IMR-90 (cell line): Measurements from ENCODE around the gene CREBBP. TPM values are rescaled to one million over a fixed set of nuclear protein-coding genes. Genes with fewer than 3 reads are reported as not detected.

Experiments used
- ATAC-seq: fragments of 200-7000 bp; cut with Tn5 transposase; 2 replicates; pipeline ENCODE4 v1.9.1; 2020; ENCODE audit warnings: low read depth, mild to moderate bottlenecking, moderate library complexity
- BruUV-seq: library from RNA; stranded (reverse); fragments of 400-500 nt; replicated peaks from 2 replicates; lab custom pipeline; 2021; lab: Mats Ljungman, UMichigan
- CTCF ChIA-PET: fragments of 300-600 bp; formaldehyde crosslinking; extraction: SDS; loops from one replicate; lab custom pipeline; 2021; ENCODE audit warnings: antibody characterized with exemption; lab: Yijun Ruan, JAX
- POLR2A ChIA-PET: fragments of 300-600 bp; sonication (Branson Sonifier 250); formaldehyde crosslinking; loops from one replicate; lab custom pipeline; 2022; ENCODE audit warnings: antibody characterized with exemption; ENCODE audit not compliant: unreplicated experiment; lab: Charles Lee
- DNase-seq: peaks from one replicate; pipeline ENCODE4 v3.0.0; 2013
- H2AFZ ChIP-seq: replicated peaks from 2 replicates; pipeline ENCODE3; 2013; ENCODE audit warnings: low read length, mild to moderate bottlenecking; ENCODE audit not compliant: poor library complexity
- H2AK5ac ChIP-seq: 2 replicates; pipeline ENCODE4 v1.6.1; 2013; ENCODE audit warnings: low read depth, low read length, inconsistent platforms
- H2AK9ac ChIP-seq: replicated peaks from 2 replicates; pipeline ENCODE3; 2013; ENCODE audit warnings: mild to moderate bottlenecking, low read depth, low read length, moderate library complexity; ENCODE audit not compliant: poor library complexity
- H2BK120ac ChIP-seq: 2 replicates; pipeline ENCODE4 v1.6.1; 2013; ENCODE audit warnings: low read depth, low read length, inconsistent platforms
- H2BK15ac ChIP-seq: 3 replicates; pipeline ENCODE4 v1.6.1; 2013; ENCODE audit warnings: low read depth, low read length, inconsistent platforms
- H2BK20ac ChIP-seq: 2 replicates; pipeline ENCODE4 v1.6.1; 2013; ENCODE audit warnings: low read depth, mild to moderate bottlenecking, inconsistent platforms, low read length, moderate library complexity
- H2BK5ac ChIP-seq: 2 replicates; pipeline ENCODE4 v1.6.1; 2013; ENCODE audit warnings: mild to moderate bottlenecking, low read depth, low read length, inconsistent platforms; ENCODE audit not compliant: poor library complexity, severe bottlenecking
- H3K14ac ChIP-seq: replicated peaks from 2 replicates; pipeline ENCODE4 v1.6.1; 2013; ENCODE audit warnings: low read depth, low read length, inconsistent platforms
- H3K18ac ChIP-seq: 2 replicates; pipeline ENCODE4 v1.6.1; 2013; ENCODE audit warnings: low read depth, low read length, control low read depth
- H3K23ac ChIP-seq: 2 replicates; pipeline ENCODE4 v1.6.1; 2013; ENCODE audit warnings: low read depth, low read length, inconsistent platforms
- H3K27ac ChIP-seq: 2 replicates; pipeline ENCODE4 v1.5.1; 2013; ENCODE audit warnings: mild to moderate bottlenecking, control low read depth, low read length; ENCODE audit not compliant: insufficient read depth
- H3K27me3 ChIP-seq: 2 replicates; pipeline ENCODE4 v1.6.1; 2013; ENCODE audit warnings: low read length; ENCODE audit not compliant: control insufficient read depth, insufficient read depth
- H3K36me3 ChIP-seq: 2 replicates; pipeline ENCODE4 v1.6.1; 2013; ENCODE audit warnings: low read length, mixed read lengths; ENCODE audit not compliant: control insufficient read depth, insufficient read depth
- H3K4ac ChIP-seq: 2 replicates; pipeline ENCODE4 v1.6.1; 2013; ENCODE audit warnings: low read depth, low read length, inconsistent platforms
- H3K4me1 ChIP-seq: 2 replicates; pipeline ENCODE4 v1.6.1; 2013; ENCODE audit warnings: low read length, mixed read lengths; ENCODE audit not compliant: control insufficient read depth, insufficient read depth
- H3K4me2 ChIP-seq: 2 replicates; pipeline ENCODE4 v1.6.1; 2013; ENCODE audit warnings: low read depth, mild to moderate bottlenecking, control low read depth, low read length, moderate library complexity
- H3K4me3 ChIP-seq: 2 replicates; pipeline ENCODE4 v1.5.1; 2013; ENCODE audit warnings: low read depth, mild to moderate bottlenecking, control low read depth, low read length, moderate library complexity; ENCODE audit not compliant: insufficient read depth
- H3K56ac ChIP-seq: 2 replicates; pipeline ENCODE4 v1.6.1; 2013; ENCODE audit warnings: low read length, inconsistent platforms; ENCODE audit not compliant: insufficient read depth; ENCODE audit errors: extremely low read depth
- H3K79me1 ChIP-seq, 2 experiments: 2 replicates each; pipeline ENCODE4 v1.6.1; 2013; ENCODE audit warnings: low read length in 2 of 2, inconsistent platforms in 1 of 2, low read depth in 1 of 2
- H3K9ac ChIP-seq: 2 replicates; pipeline ENCODE4 v1.6.1; 2013; ENCODE audit warnings: low read depth, low read length, control low read depth
- H3K9me1 ChIP-seq: 2 replicates; pipeline ENCODE4 v1.6.1; 2013; ENCODE audit warnings: low read length, inconsistent platforms; ENCODE audit not compliant: insufficient read depth
- H3K9me3 ChIP-seq: 2 replicates; pipeline ENCODE4 v1.6.1; 2013; ENCODE audit warnings: low read length; ENCODE audit not compliant: control insufficient read depth, insufficient read depth
- H4K20me1 ChIP-seq: 2 replicates; pipeline ENCODE4 v1.6.1; 2013; ENCODE audit warnings: low read length, inconsistent platforms; ENCODE audit not compliant: insufficient read depth
- H4K5ac ChIP-seq: 2 replicates; pipeline ENCODE4 v1.6.1; 2013; ENCODE audit warnings: mild to moderate bottlenecking, low read depth, low read length, control low read depth
- H4K8ac ChIP-seq, 2 experiments: 2 replicates each; pipeline ENCODE4 v1.6.1; 2013; ENCODE audit warnings: low read depth in 2 of 2, low read length in 2 of 2, control low read depth in 1 of 2, inconsistent platforms in 1 of 2
- H4K91ac ChIP-seq: 2 replicates; pipeline ENCODE4 v1.6.1; 2013; ENCODE audit warnings: low read depth, low read length, inconsistent platforms; ENCODE audit not compliant: insufficient read depth
- BHLHE40 ChIP-seq: fragments of 150-350 bp; IDR thresholded peaks from 2 replicates; pipeline ENCODE4 v1.6.1; 2016; ENCODE audit warnings: mild to moderate bottlenecking, low read depth, low read length
- CEBPB ChIP-seq: IDR thresholded peaks from 2 replicates; pipeline ENCODE4 v1.6.1; 2012; ENCODE audit warnings: low read depth, low read length, improper control_type of control experiment
- CHD1 ChIP-seq: IDR thresholded peaks from 2 replicates; pipeline ENCODE4 v1.6.1; 2012; ENCODE audit warnings: low read depth, low read length, improper control_type of control experiment
- ELK1 ChIP-seq: fragments of 150-350 bp; IDR thresholded peaks from 2 replicates; pipeline ENCODE4 v1.6.1; 2016; ENCODE audit warnings: low read depth, mild to moderate bottlenecking, low read length, moderate library complexity, borderline replicate concordance
- FOS ChIP-seq: fragments of 150-350 bp; IDR thresholded peaks from 2 replicates; pipeline ENCODE4 v1.6.1; 2016; ENCODE audit warnings: low read depth, low read length
- MAFK ChIP-seq: IDR thresholded peaks from 2 replicates; pipeline ENCODE4 v1.6.1; 2012; ENCODE audit warnings: low read depth, low read length, improper control_type of control experiment
- MAZ ChIP-seq: IDR thresholded peaks from 2 replicates; pipeline ENCODE4 v1.6.1; 2012; ENCODE audit warnings: low read depth, mild to moderate bottlenecking, low read length, improper control_type of control experiment, moderate library complexity, borderline replicate concordance
- MXI1 ChIP-seq: IDR thresholded peaks from 2 replicates; pipeline ENCODE4 v1.6.1; 2012; ENCODE audit warnings: low read depth, mild to moderate bottlenecking, low read length, moderate library complexity, borderline replicate concordance
- NFE2L2 ChIP-seq: fragments of 150-350 bp; IDR thresholded peaks from 2 replicates; pipeline ENCODE4 v1.6.1; 2016; ENCODE audit warnings: low read depth, mild to moderate bottlenecking, low read length
- POLR2A ChIP-seq: IDR thresholded peaks from 2 replicates; pipeline ENCODE4 v1.6.1; 2012; ENCODE audit warnings: mild to moderate bottlenecking, low read depth, low read length
- RAD21 ChIP-seq: IDR thresholded peaks from 2 replicates; pipeline ENCODE4 v1.6.1; 2012; ENCODE audit warnings: low read length, improper control_type of control experiment
- RFX5 ChIP-seq: IDR thresholded peaks from 2 replicates; pipeline ENCODE4 v1.8.0; 2012; ENCODE audit warnings: low read depth, mild to moderate bottlenecking, low read length, moderate library complexity
- SMC3 ChIP-seq: fragments of 150-350 bp; IDR thresholded peaks from 2 replicates; pipeline ENCODE4 v1.6.1; 2016; ENCODE audit warnings: low read depth, mild to moderate bottlenecking, antibody characterized with exemption, low read length, moderate library complexity
- USF2 ChIP-seq: fragments of 150-350 bp; IDR thresholded peaks from 2 replicates; pipeline ENCODE4 v1.6.1; 2017; ENCODE audit warnings: mild to moderate bottlenecking, antibody characterized with exemption, low read length, low read depth
- WGBS, 2 experiments: methylation state at CpG; one replicate each; pipeline versions ENCODE4 v1.1.5 to v1.1.7; 2013; ENCODE audit warnings: missing lambda C conversion rate in 2 of 2; ENCODE audit not compliant: insufficient read length in 1 of 2; ENCODE audit errors: extremely low coverage in 2 of 2; 5-methylcytosine and 5-hydroxymethylcytosine counted together
- dilution Hi-C: fragments of 300-500 bp; cut with HindIII; formaldehyde crosslinking; loops from one replicate; pipeline ENCODE4 v1.14.3; 2018; ENCODE audit warnings: low sequenced_read_pairs; ENCODE audit not compliant: unreplicated experiment
- in situ Hi-C: fragments of 300-500 bp; cut with MboI; formaldehyde crosslinking; loops from 3 replicates; pipeline ENCODE4 v1.14.3; 2019; ENCODE audit warnings: low sequenced_read_pairs, inconsistent platforms, mixed read lengths
- intact Hi-C: fragments of 100-400 bp; cut with micrococcal nuclease; formaldehyde crosslinking; loops from 2 replicates; pipeline ENCODE4 v1.10.0; 2022
- polyA plus RNA-seq, 3 experiments: library from polyadenylated mRNA; depleted of rRNA; stranded (reverse); fragments of >200 nt; gene quantifications; 2 replicates each; pipeline ENCODE4 v1.2.3, GENCODE V29; 2012; ENCODE audit warnings: low replicate concordance in 1 of 3
- total RNA-seq: library from RNA; depleted of rRNA; stranded (reverse); fragments of >200 nt; gene quantifications from 2 replicates; pipeline ENCODE4 v1.2.3, GENCODE V29; 2012
- TF ChIP-seq, protein P1 (sequence below): conservative IDR thresholded peaks from 2 replicates; pipeline ENCODE4 v1.5.1; 2012; ENCODE audit warnings: mild to moderate bottlenecking, low read depth, low read length, improper control_type of control experiment

Gene CREBBP
- total and polyA plus RNA-seq, 2 of the 4 experiments (the other 2 are of a cell fraction): 7.3 to 12.5 TPM

- no peak overlapping the region for H3K27ac ChIP-seq
- no peak overlapping the region for H3K4ac ChIP-seq
- H2BK15ac ChIP-seq: no peak overlapping the region
- ATAC-seq: no peak
- H3K4me3 ChIP-seq: no peak overlapping the region
- H3K4me2 ChIP-seq: no peak overlapping the region
- intact Hi-C loops (no loop called here), in situ Hi-C loops (no loop called here), dilution Hi-C loops (no loop called here)
- H3K9ac ChIP-seq: no peak overlapping the region
- 87% methylated on average over 3 of the region's 8 CpGs; no CpG with 5 or more reads in 1 of the 2 experiments for WGBS, 2 experiments
- no peak overlapping the region for H4K91ac ChIP-seq
- H3K4me1 ChIP-seq: no peaks in the 10 kb centered on the region; the same call in 1 of the 2 replicates
- no peak overlapping the region for H4K5ac ChIP-seq
- H3K56ac ChIP-seq: no peak overlapping the region
- H3K9me3 ChIP-seq: no peaks in the 10 kb centered on the region
- H2BK20ac ChIP-seq: no peak overlapping the region
- H3K18ac ChIP-seq: no peak overlapping the region
- H2AFZ ChIP-seq: no peak overlapping the region
- no peaks in the 10 kb centered on the region for H3K27me3 ChIP-seq
- H3K14ac ChIP-seq: no peak overlapping the region
- H2BK120ac ChIP-seq: no peak overlapping the region
- no peak overlapping the region for H4K8ac ChIP-seq
- no peak overlapping the region for H3K23ac ChIP-seq
- no peak overlapping the region for H2BK5ac ChIP-seq
- POLR2A ChIA-PET: interaction anchor here (0.7 kb wide), 2 partner anchors 79 to 891 kb away, joined by 5 to 6 read pairs; no protein-coding TSS in a partner anchor
- H2AK9ac ChIP-seq: no peak overlapping the region
- peaks cover 51% of the 10 kb centered on the region for H3K36me3 ChIP-seq
- peaks cover 54 to 92% of the 10 kb centered on the region in 2 experiments for H3K79me1 ChIP-seq
- no peak overlapping the region for H2AK5ac ChIP-seq
- peaks cover 38% of the 10 kb centered on the region for H3K9me1 ChIP-seq
- BruUV-seq: no TSS peak
- H4K20me1 ChIP-seq: peaks cover 79% of the 10 kb centered on the region
- no peak for DNase-seq
- CTCF ChIA-PET: no interaction called here
- TF ChIP-seq MAFK: no peak
- TF ChIP-seq CHD1: no peak
- no peak for TF ChIP-seq CEBPB
- no peak for TF ChIP-seq RFX5
- no peak for TF ChIP-seq MXI1
- TF ChIP-seq SMC3: no peak
- no peak for TF ChIP-seq POLR2A
- TF ChIP-seq MAZ: no peak
- no peak for TF ChIP-seq FOS
- no peak for TF ChIP-seq NFE2L2
- TF ChIP-seq, protein P1, sequence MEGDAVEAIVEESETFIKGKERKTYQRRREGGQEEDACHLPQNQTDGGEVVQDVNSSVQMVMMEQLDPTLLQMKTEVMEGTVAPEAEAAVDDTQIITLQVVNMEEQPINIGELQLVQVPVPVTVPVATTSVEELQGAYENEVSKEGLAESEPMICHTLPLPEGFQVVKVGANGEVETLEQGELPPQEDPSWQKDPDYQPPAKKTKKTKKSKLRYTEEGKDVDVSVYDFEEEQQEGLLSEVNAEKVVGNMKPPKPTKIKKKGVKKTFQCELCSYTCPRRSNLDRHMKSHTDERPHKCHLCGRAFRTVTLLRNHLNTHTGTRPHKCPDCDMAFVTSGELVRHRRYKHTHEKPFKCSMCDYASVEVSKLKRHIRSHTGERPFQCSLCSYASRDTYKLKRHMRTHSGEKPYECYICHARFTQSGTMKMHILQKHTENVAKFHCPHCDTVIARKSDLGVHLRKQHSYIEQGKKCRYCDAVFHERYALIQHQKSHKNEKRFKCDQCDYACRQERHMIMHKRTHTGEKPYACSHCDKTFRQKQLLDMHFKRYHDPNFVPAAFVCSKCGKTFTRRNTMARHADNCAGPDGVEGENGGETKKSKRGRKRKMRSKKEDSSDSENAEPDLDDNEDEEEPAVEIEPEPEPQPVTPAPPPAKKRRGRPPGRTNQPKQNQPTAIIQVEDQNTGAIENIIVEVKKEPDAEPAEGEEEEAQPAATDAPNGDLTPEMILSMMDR: no peak
- TF ChIP-seq ELK1: no peak
- TF ChIP-seq RAD21: no peak
- no peak for TF ChIP-seq BHLHE40
- no peak for TF ChIP-seq USF2
These were observed 91.0 kb downstream of the CREBBP start for GRCh38 chr16:3789375-3790099.
